ENCODE measurements around the gene GPATCH1. TPM values are rescaled to one million over a fixed set of nuclear protein-coding genes. Genes with fewer than 3 reads are reported as not detected.
"Not testable (repeated sequence)": the region's sequence is repeated elsewhere in the genome, so short reads cannot be mapped to it uniquely, and the experiment has no call there.

Gene GPATCH1
- total and polyA plus RNA-seq, 2 of the 8 experiments (the other 6 are each of a cell fraction or from before 2014, with no cell fraction given), result 4.3 to 8.2 TPM

DNA sequence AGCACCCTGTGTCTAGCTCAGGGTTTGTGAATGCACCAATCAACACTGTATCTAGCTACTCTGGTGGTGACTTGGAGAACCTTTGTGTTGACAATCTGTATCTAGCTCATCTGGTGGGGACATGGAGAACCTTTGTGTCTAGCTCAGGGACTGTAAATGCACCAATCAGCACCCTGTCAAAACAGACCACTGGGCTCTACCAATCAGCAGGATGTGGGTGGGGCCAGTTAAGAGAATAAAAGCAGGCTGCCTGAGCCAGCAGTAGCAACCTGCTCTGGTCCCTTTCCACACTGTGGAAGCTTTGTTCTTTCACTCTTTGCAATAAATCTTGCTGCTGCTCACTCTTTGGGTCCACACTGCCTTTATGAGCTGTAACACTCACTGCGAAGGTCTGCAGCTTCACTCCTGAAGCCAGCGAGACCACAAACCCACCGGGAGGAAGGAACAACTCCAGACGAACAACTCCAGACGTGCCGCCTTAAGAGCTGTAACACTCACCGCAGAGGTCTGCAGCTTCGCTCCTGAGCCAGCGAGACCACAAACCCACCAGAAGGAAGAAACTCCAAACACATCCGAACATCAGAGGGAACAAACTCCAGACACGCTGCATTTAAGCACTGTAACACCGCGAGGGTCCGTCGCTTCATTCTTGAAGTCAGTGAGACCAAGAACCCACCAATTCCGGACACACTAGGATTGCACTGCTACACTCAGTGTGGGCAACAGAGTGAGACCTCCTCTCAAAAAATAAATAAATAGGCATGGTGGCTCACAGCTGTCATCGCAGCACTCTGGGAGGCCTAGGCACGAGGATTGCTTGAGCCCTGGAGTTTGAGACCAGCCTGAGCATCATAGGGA is 43.6 kb upstream of the GPATCH1 start:
- not testable (repeated sequence) for H2BK12ac ChIP-seq (ENCODE audit: low read depth, low read length); H3K27ac ChIP-seq (ENCODE audit: low read depth, low read length); H3K4ac ChIP-seq (replicated peaks; ENCODE audit: insufficient read length, low read depth, low read length); H3K9me3 ChIP-seq (ENCODE audit: insufficient read depth in 2 of 2, low read depth in 1 of 2, low read length in 1 of 2); H4K5ac ChIP-seq (ENCODE audit: insufficient read length, low read depth, low read length); H3K9ac ChIP-seq (replicated peaks in 1 of 4; ENCODE audit: extremely low read depth in 1 of 4, low read depth in 3 of 4, low read length in 3 of 4); H2BK15ac ChIP-seq (ENCODE audit: low read length); H3K56ac ChIP-seq (replicated peaks; ENCODE audit: insufficient read length, low read depth, low read length); H4K8ac ChIP-seq (ENCODE audit: extremely low read depth, insufficient read depth, low read length); H4K20me1 ChIP-seq (replicated peaks in 1 of 2; ENCODE audit: control insufficient read depth in 1 of 2, insufficient read depth in 2 of 2, low read length in 2 of 2); H3K27me3 ChIP-seq (replicated peaks in 1 of 4; ENCODE audit: control insufficient read depth in 3 of 4, extremely low read depth in 1 of 4, insufficient read depth in 3 of 4, low read length in 3 of 4); H3K23me2 ChIP-seq (ENCODE audit: low read depth, low read length); H3K36me3 ChIP-seq (ENCODE audit: control insufficient read depth in 2 of 4, insufficient read depth in 4 of 4, low read length in 3 of 4); H3K18ac ChIP-seq (ENCODE audit: extremely low read depth, low read length); FAIRE-seq; H2BK20ac ChIP-seq (ENCODE audit: low read length); H2AK5ac ChIP-seq (ENCODE audit: low read depth, low read length); H2BK120ac ChIP-seq (replicated peaks; ENCODE audit: low read depth, low read length); H2AFZ ChIP-seq (ENCODE audit: low read length); H3K79me1 ChIP-seq (ENCODE audit: low read depth, low read length); H3K4me2 ChIP-seq (ENCODE audit: insufficient read depth in 1 of 2, low read depth in 2 of 2, low read length in 2 of 2); H2BK5ac ChIP-seq (ENCODE audit: low read depth, low read length); DNase-seq (ENCODE audit: low read depth in 1 of 2, low spot score in 2 of 2); H3K14ac ChIP-seq (ENCODE audit: insufficient read length); H3K4me1 ChIP-seq (replicated peaks in 1 of 4; ENCODE audit: control insufficient read depth in 3 of 4, insufficient read depth in 4 of 4, low read length in 3 of 4); H3K4me3 ChIP-seq (ENCODE audit: extremely low read depth in 1 of 4, insufficient read depth in 2 of 4, low read depth in 3 of 4, low read length in 4 of 4); H3K23ac ChIP-seq (ENCODE audit: insufficient read length); H4K91ac ChIP-seq (replicated peaks; ENCODE audit: insufficient read length, low read length)
- WGBS, 2 experiments (ENCODE audit: extremely low coverage in 1 of 2, insufficient coverage in 1 of 2, insufficient read length in 1 of 2, insufficient replicate concordance in 2 of 2, low coverage in 1 of 2, low lambda C conversion rate in 2 of 2, missing lambda C conversion rate in 1 of 2), result 95% methylated on average over 18 of the region's 18 CpGs; no CpG with 5 or more reads in 1 of the 2 experiments
- peaks cover 0 to 50% of the 10 kb centered on the region in 2 experiments; a peak in 3 of 4 replicates for H3K79me2 ChIP-seq (ENCODE audit: control insufficient read depth in 1 of 2, insufficient read depth in 2 of 2, low read length in 2 of 2)
- ChIA-PET CTCF (ENCODE audit: partially characterized antibody) (interaction anchor here (0.9 to 1.7 kb wide), 4 partner anchors 10 to 148 kb away, joined by 3 to 6 read pairs (median 4); no protein-coding TSS in a partner anchor), POLR2A (ENCODE audit: partially characterized antibody) (interaction anchor here (1.7 kb wide), 1 partner anchor 15 kb away, joined by 4 read pairs; no protein-coding TSS in a partner anchor)
